Astrocyte (in vitro differentiated cells and primary cell): ENCODE data around the gene SLC37A1.

Source experiments
- CTCF ChIP-seq: IDR thresholded peaks from 2 replicates; pipeline ENCODE4 v1.5.1; 2011; ENCODE audit warnings: low read depth, mild to moderate bottlenecking, inconsistent platforms, low read length, moderate library complexity; ENCODE audit not compliant: insufficient read depth
- EZH2 ChIP-seq: IDR thresholded peaks from 2 replicates; pipeline ENCODE4 v1.6.1; 2012; ENCODE audit warnings: mild to moderate bottlenecking, low read length, inconsistent platforms; ENCODE audit not compliant: insufficient read depth

DNA sequence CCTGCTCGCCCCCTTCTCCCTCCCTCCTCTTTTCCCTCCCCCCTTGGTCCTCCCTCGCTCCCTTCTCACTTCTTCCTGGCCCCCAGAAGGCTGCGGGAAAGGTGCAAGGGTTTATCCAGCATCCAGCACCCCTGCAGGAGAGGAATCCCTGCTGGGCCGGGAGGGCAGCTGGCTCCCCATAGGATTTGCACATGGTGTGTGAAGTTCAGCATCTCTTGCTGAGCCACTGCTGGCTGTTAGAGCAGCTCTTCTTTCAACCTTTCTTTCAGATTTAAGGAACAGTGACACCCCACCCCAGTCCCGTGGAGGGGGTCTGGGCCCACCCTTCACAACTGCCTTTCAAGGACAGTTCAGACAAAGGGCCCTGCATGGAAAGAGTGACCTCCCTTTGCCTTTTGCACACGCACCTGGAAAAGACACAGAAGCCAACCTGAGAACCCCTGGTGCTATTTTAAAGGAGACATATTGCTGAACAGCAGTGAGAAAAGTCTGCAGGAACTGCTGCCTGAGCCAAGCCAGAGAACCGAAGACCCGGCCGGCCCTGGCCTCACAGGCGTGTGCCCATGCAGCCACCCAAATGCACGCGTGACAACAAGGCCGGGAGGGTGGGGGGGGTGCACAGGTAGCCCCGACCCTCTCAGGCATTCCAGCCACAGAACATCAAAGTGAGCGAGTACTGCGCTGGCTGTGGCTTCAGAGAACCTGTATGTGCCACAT, 66.6 kb downstream of the SLC37A1 start:
- no peak for TF ChIP-seq CTCF
- no peak for TF ChIP-seq EZH2
